SK-N-DZ (cell line): ENCODE measurements around the gene TCAF2.

Experiments used
- small RNA-seq, 2 experiments: library from RNA; depleted of rRNA; stranded (forward); fragments of <200 nt; gene quantifications; one replicate each; pipeline ENCODE3, GENCODE V24; 2014

TCAF2 gene

Small RNA genes within 50 kb of the gene (small RNA-seq; reads per million reads assigned to genes)
- gene AC073264.2 (0 reads per million in 2 experiments), gene RNU6-162P (0 reads per million in 2 experiments)
